KG1 (cell line): Measurements from ENCODE around the gene ATR.
"Not testable (repeated sequence)": the region's sequence is repeated elsewhere in the genome, so short reads cannot be mapped to it uniquely, and the experiment has no call there.

ENCODE experiments used
- DNase-seq: peaks from one replicate; lab custom pipeline; 2025; lab: John Stamatoyannopoulos, UW

Gene ATR

DNA sequence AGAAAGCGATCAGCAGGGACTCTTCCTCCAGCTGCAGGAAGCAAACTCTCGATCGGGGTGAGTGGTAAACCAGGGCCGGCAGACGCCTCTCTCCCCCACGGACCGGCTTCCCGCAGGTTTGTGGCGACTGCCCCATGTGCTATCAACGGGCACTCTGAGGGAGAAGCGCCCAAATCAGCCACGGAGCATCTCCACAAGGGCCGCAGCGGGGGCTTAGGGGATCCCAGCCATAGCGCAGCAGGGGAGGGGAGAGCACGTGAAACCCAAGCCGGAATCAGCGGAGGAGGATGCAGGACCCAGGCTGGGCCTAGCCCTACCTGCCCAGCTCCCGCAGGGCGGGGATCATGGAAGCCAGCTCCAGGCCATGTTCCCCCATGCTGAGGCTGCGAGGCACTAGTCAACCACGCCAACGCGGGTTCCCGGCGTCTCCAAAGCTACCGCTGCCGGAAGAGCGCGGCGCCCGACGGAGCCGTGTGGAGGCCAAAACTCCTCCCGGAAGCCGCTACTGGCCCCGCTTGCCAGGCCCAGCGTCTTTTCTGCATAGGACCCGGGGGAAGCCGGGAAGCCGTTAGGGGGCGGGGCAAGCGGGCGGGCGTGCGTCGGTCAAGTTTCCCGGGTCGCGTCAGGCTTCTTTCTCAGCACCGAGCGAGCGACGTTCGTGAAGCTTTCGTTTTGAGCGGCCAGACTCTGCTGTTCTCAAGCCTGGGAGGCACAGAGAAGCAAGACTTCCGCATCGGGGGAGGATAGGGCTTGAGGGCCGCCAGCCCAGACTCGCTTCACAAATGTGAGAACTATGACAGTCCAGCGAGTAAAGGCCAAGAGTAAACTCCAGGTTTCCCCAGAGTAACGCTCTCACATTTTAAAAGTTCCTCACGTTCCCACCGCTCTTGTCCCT is at the start of gene ATR:
ATR (minus strand) TSS at position 405 of the 895 bp plus-strand sequence; CDS start at position 376, 29 bp downstream.
- DNase-seq: peak; percentile 88

DNA sequence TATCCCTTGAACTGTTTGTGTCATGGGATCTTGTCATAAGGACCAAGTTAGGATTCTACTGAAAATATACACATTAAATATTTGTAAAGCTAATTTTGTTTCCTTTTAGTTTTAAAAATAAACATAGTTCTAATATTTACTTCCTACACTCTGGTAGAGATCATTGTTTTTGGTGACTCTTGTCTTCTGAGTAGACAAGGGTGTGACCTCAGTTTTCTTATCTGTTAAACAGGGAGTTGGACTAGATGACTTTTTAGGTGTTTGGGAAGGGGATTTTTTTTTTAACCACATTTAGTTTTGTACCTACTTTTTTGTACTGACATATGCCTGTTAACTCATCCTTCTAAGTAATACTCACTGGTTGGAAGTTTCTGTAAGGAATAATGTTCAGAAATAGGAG is 48.4 kb upstream of the ATR start:
- no peak for DNase-seq

DNA sequence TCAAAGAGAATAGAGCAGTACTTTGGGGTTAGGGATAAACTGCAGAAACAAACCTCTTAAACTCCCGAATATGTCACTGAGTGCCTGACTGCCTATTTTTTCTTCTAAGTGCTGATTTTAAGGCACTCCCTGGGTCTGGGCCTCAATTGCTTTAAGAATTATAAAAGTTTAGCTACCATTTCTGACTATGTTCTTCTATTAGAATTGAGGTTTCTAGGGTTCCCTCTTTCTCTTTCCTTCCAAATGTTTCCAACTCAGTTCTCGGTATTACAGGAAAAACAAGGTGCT is 46.6 kb upstream of the ATR start:
- no peak for DNase-seq

DNA sequence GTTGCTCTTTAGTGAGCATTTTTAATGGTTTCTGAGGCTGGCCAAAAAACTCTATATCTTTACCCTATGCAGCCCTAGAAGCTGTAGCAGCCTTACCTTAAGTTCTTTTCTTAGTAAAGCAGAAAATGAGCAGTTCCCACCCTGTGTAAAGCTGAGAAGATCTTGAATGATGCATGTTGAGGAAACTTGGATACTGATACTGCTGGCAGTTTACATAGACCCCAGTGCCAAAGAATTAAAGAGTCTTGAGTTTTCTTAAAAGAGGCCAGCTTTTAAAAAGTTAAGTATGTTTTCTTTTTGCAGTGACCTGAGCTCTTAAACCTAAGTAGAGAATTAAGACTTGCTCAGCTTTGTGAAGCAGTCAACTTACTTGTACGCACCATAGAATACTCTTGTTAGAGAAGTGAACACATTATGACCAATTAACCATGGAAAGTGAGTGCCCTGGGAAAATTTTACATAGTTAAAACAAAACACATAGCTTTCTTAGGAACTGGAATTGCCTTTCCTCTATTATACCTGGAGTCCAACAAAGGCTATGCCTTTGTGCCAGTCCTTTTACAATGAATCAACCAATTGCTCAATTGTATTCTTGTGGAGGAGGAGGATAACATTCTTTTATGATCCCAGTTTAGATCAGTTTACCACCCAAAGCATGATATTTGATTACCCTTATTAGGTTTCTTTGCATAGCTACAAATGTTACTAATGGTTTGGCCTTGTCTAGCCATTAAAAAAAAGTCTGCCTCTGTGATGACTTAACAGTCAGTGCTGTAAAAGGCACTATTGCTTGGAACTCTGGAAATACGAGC is 46.0 kb upstream of the ATR start:
- DNase-seq: no peak

DNA sequence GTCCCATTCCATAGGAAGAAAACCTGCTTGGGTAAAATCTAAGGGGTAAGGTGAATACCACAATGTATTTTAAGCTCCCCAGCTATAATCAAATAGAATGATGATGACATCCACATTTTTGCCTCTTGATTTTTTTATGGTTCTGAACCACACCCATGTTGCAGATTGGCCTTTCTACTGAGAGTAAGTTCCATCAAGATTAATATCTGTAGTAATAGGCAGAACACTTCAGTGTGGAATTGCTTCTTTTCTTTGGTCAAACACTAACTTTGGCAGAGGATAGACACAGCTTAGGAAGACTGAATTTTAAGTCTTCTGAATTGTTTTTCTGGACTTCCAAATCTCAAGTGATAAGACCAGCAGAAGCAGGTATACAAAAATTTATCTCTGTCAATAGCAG is 44.7 kb upstream of the ATR start:
- DNase-seq: no peak

DNA sequence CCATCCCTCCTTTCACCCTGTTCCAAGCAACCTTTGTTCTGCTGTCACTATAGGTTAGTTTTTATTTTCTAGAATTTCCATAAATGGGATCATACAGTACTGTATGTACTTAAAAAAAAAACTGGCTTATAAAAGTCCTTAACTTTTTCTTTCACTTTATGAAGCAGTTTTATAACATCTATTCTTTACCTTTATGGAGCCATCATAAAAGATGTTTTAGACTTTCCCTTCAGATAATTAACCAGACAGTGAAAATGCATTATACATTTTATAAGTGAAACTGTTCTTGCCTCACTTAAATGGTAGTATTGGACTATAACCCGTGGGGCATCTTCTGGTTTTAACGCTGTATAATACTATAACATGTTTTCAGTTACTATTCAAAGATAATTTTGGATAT is 43.9 kb upstream of the ATR start:
- DNase-seq: no peak

DNA sequence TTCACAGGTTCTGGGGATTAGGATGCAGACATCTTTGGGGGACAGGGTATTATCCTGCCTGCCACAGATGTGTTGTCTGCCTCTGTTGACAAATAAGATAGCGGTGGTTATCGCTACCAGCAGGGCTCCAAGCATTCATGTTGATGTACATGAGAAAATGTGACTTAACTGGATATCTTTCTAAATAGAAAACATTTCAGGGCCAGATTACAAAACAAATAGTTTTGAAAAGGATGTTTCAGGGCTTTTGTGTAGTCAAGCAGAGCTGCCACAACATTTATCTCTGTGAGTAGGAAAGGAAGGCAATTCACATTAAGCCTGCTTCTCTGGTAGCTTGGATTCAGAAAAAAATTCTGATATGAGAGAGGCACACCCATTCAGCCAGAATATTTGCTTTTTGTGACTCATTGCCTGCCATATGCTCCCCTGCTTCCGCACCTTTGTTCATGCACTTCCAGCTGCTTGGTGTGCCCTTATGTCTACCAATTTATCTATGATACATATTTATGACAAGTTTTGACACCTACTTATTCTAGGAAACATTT is 40.5 kb upstream of the ATR start:
- DNase-seq: no peak

DNA sequence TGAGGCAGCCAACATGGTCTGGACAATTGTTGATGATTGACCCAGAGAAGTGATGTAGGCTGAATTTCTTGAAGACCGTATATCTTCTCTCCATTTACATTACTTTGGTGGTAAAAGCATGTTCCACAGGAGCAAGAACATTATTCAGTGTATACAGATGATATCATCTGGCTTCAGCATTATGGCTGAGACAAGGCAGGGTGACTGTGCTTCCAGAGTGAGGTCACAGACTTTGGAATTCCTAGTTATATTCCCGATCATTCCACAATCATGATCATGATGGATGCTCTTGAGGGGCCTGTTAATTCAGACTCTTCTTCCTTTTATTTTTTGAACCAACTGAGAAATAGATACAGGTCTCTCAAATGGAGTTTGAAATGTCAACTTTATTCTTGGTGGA is 36.6 kb upstream of the ATR start:
- no peak for DNase-seq

DNA sequence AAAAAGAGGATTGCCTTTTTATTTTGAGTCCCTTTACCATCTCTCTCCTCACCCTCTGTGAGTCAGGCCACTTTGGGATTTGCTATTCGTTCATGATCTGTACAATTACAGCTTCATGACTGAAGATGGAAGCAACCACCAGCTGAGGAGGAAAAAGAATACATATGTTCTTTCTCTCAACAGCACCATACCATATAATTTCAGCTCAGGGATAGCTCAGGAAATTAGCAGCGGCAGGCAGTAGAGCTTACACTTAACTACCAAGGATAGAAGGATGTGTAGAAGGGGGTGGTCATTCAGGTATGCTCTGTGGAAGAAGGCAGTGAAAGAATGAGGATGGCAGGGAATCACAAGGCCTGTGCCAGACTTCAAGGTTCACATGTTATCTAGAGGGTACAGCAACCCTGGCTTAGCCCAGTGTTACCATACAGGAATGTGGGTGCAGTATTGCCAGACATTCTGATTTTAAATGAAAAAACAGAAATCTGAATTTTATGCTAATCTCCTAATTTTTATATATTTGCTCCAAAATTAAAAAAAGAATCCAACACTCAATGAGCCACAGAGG is 35.6 kb upstream of the ATR start:
- DNase-seq: no peak

DNA sequence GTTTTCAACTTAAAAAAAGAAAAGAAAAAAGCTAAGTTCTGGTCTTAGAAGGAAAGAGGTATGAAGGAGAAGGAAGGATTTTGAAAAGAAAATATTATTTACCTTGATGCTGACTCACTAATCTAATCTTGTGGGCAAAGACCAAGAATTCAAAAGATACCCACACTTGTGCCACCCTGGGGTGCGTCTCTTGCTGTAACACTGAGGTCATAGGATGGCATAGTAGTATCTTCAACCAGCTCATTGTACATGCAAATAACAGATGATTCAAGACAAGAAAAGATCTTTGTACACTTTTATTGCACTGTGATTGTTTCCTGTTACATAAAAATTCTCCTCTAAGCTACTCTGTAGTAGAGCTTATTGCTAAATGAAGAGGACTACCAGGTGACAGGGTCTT is 35.0 kb upstream of the ATR start:
- no peak for DNase-seq

DNA sequence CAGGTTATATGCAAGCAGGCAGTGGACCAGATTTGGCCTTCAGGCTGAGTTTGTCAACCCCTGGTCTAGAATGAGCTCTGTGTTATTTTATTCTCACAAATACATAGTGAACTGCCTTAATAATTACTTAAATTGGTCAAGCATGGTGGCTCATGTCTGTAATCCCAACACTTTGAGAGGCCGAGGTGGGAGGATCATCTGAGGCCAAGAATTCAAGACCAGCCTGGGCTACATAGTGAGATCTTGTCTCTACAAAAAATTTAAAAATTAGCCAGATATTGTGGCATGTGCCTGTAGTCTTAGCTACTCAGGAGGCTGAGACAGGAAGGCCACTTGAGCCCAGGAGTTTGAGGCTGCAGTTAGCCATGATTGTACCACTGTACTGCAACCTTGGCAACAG is 32.7 kb upstream of the ATR start:
- DNase-seq: no peak

DNA sequence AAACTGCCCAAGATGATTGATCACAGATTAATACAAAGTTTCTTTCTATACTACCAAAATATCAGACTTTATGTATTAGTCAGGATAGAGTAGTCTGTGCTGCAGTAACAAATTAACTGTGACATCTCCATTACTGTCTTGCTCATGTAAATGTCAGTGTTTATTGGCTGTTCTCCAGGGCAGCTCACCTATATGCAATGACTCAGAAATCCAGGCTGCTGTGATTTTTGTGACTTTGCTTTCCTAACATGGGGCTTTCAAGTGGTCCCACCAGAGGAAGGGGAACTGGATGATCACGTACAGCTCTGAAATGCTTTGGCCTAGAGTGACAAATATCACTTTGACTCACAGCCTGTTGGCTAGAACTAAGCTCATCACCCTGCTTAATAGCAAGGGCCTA is 30.6 kb upstream of the ATR start:
- DNase-seq: no peak

DNA sequence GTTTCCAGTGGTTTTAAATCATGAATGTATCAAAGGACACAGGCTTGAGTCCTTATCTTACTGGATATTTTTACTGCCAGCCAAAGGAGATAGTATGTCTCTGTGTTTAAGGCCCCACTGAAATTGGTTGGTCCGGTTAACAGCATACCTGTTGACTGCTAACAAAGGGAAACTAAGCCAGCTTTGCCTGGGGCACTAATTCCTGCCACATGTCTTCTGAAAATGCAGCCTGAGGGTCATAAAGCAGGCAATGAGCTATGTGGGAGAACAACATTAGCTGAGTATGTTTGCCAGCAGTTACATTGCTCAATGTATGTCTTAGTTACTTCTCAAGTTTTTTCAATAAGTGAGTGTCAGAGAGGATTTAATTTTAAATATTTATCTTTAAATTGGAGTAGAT is 30.1 kb upstream of the ATR start:
- no peak for DNase-seq

DNA sequence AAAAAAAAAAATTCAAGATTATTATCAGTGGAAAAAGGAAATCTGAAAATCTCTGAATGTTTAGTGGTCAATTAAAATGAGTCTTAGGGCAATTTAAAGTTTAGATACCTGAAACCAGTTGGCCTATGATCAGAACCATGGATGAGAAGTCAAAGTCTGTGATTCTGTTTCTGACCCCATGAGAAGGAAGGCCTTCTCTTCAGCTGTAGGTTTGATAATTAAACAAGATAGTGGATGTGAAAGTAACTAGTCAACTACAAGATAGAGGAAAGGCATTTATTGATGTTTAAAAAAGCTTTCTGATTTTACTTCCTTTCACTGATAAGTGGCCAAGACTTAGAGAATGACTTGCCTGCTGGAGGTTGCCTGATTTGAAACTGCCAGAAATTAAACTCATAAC is 26.4 kb upstream of the ATR start:
- no peak for DNase-seq

DNA sequence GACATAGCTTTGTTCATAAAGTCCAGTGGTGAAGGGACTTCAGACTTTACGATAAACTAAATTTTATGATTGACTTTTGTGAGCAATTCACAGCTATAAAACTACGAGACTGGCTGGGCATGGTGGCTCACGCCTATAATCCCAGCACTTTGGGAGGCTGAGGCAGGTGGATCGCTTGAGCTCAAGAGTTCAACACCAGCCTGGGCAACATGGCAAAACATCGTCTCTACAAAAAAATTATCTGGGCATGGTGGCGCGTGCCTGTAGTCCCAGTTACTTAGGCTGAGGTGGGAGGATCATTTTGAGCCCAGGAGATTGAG is 24.8 kb upstream of the ATR start:
- DNase-seq: not testable (repeated sequence)

DNA sequence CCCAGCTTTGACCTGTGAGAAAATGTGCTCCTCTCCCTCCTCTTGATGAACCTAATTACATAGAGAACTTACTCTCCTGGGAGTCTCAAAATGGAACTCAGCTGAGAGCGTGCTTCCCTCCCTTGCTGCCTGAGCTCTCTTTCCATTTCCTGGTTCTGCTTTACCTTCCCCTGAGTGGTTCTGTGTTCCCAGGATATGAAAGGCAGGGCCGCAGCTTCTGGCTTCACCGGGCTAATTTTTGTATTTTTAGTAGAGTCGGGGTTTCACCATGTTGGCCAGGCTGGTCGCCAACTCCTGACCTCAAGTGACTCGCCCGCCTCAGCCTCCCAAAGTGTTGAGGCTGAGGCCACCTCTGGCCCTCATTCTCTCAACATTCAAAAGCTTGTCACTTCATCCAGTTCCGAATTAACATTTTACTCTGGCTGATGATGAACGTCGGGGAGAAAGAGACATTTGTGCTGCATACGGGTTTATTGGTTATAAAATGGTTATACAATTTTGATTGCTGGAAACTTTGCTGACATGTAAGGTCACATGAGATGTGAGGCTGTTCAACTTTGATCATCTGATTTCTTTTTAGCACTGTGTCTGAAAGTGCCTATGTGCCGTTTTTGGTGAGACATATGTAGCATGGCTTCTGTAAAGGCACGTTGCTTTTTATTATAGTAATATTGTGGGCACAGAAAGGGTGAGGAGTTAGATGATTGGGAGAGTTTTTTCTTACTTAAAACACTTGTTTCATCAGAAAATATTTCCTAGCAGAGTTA is 24.3 kb upstream of the ATR start:
- no peak for DNase-seq

DNA sequence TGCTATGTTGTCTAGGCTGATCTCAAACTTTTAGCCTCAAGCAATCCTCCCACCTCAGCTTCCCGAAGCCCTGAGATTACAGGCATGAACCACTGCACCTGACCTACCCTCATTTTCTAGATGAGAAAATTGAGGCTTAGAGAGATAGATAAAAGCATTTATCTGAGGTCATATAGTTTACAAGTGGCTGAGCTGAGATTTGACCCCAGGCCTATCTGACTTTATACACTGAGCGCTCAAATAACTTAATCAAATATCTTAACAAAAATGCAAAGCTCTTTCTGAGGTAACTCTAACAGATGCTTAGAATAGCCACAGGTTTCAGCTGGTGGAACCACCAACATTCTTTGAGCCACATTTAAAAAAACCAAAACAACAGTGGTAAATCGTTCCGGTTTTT is 23.2 kb upstream of the ATR start:
- DNase-seq: no peak

DNA sequence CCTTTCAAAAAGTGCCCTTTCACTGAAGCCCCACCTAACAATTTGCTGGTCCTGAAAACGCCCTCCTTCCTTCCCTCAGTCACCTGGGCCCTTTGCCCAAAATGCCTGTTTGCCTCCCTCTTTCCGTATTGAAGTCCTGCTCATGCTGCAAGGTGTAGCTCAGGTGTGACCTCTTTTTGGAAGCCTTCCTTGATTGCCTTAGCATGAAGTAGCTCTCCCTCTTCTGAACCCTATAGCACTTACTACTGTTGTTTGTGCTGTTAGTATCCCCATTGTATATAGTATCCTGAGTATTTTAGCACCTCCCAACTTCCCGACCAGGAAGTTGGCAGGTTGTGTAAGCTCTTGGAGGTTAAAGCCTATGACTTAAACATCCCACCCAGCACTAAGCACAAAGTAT is 19.4 kb upstream of the ATR start:
- DNase-seq: no peak

DNA sequence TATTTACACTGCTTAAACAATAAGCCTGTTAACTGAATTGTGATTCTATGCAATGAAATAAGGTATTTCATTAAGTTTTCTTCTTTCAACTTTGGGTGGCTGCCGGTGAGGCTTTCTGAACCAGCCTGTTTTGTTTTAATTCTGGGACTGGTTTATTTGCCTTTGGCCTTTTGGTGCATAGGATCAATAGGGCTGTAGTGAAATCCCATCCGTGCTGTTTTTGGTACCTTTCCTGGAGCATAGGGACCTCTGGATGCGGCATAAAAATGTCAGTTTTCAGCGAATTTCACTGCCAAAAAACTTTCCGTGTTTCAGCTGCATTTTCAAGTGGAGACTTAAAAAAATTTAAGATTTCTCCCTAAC is 18.2 kb upstream of the ATR start:
- DNase-seq: peak; percentile 64

DNA sequence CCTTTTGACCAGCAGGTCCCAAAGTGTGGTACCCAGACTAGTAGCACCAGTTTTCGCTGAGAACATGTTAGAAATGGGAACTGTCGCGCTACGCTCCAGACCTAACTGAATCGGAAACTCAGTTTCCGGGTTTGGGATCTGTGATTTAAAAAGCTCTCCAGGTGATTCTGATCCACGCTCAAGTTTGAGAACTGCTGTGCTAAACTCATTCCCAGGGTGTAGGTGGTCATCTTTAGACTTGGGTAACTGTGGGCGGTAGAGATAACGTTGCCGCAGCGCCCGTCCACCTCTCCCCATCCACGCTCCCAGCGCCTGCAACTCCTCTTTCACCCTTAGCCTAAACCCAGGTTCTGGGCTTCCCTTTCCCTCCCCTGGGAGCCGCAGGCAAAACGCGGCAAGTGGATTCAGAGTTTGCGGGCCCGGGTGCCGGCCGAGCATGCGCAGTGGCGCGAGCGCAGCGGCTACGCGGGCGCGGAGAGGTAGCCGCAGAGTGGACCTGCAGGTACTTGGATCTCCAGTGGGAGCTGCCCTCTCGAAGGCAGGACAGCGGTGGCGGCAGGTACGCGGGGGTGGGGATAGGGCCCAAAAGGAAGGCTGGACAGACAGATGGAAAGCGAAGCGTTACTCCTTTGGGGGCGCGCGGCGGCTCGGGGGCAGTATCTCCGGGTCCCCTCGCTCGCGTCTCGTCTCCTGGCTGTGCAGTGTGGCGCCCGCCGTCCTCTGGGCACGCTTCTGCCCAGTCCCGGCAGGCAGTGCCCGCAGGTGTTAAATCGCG is 17.6 kb upstream of the ATR start, which contains the start of gene PLS1:
PLS1 (plus strand) TSS at position 443 of the 775 bp plus-strand sequence. CDS start 67,845 bp downstream, outside the sequence.
- DNase-seq: peak; percentile 66

DNA sequence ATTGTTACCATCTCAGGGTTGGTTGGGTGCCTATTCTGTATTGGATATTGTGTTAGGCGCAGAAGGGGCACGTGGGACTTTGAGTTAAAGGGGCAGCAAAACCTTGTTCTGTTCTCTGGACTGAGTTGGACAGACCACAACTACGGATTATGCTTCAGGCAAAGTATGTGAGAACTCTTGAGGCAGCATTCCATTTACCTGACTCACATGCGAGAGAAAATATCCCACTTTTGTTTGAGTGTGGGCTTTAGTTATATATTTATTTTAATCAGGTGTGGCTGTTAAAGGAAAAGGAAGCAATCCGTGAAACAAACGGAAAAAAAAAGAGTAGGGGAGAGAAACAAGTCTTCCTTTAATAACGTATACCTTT is 17.0 kb upstream of the ATR start:
- DNase-seq: no peak

DNA sequence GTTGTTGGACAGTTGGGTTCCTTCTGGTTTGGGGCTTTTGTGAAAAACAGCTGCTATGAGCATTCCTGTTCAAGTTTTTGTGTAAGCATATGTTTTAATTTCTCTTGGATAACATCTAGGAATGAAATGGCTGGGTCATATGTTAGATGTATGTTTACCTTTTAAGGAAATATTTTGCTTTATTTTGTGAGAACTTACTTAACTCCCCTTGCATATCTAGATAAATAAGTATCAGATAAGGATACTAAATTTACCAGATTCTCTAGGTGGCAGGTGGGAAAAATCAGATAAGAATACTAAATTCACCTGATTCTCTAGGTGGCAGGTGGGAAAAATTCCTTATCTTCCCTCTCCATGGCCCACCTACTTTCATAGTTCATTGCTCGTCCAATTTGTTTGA is 16.6 kb upstream of the ATR start:
- DNase-seq: no peak
